Putamen (tissue), 1 donor: ENCODE measurements around the gene SNX19.

ENCODE experiments used
- DNase-seq: peaks from one replicate; pipeline ENCODE4 v3.0.0-alpha.2; 2016; ENCODE audit warnings: low spot score

Gene SNX19

GRCh38 chr11:130846606-130847005 is 69.7 kb downstream of the SNX19 start:
- DNase-seq: no peak

- DNase-seq: no peak
Measured at GRCh38 chr11:130842001-130842400, 74.3 kb downstream of the SNX19 start.

GRCh38 chr11:130840679-130841078 is 75.6 kb downstream of the SNX19 start:
- DNase-seq: no peak

GRCh38 chr11:130839981-130840666 is 76.2 kb downstream of the SNX19 start:
- no peak for DNase-seq

- no peak for DNase-seq
Measured at GRCh38 chr11:130837194-130837593, 79.1 kb downstream of the SNX19 start.

GRCh38 chr11:130834886-130835285 is 81.4 kb downstream of the SNX19 start:
- DNase-seq: no peak

- DNase-seq: no peak
Measured at GRCh38 chr11:130832566-130833425, 83.5 kb downstream of the SNX19 start.

- no peak for DNase-seq
Measured at GRCh38 chr11:130831976-130832375, 84.3 kb downstream of the SNX19 start.

GRCh38 chr11:130831506-130831905 is 84.8 kb downstream of the SNX19 start:
- DNase-seq: peak; percentile 43

GRCh38 chr11:130830566-130830965 is 85.7 kb downstream of the SNX19 start:
- no peak for DNase-seq

GRCh38 chr11:130829920-130830511 is 86.3 kb downstream of the SNX19 start:
- DNase-seq: no peak

GRCh38 chr11:130828741-130829140 is 87.5 kb downstream of the SNX19 start:
- no peak for DNase-seq

- peak; percentile 25 for DNase-seq
Measured at GRCh38 chr11:130827451-130828377, 88.6 kb downstream of the SNX19 start.

GRCh38 chr11:130826572-130826971 is 89.7 kb downstream of the SNX19 start:
- DNase-seq: no peak

GRCh38 chr11:130825983-130826382 is 90.3 kb downstream of the SNX19 start:
- no peak for DNase-seq

GRCh38 chr11:130825561-130825960 is 90.7 kb downstream of the SNX19 start:
- no peak for DNase-seq
